ENCODE results near the gene RAD51B. TPM values are rescaled to one million over a fixed set of nuclear protein-coding genes. Genes with fewer than 3 reads are reported as not detected.

Gene RAD51B
- total RNA-seq, 6 experiments from 2014 or later = 2.7 to 5.8 (median 4.3) TPM

- 98% methylated on average over 3 of the region's 7 CpGs for WGBS (ENCODE audit: insufficient coverage, low coverage, low lambda C conversion rate, missing lambda C conversion rate)
- H3K27me3 ChIP-seq = no peaks in the 10 kb centered on the region
- no peak for ATAC-seq
- H3K4me3 ChIP-seq = no peak overlapping the region
- intact Hi-C loops (cut with DNase I) = no loop called here
- no peaks in the 10 kb centered on the region for H3K4me1 ChIP-seq
- TF ChIP-seq CTCF (IDR thresholded peaks at IDR 0.05) (no peak), POLR2A (IDR thresholded peaks at IDR 0.05) (no peak)
- DNase-seq = no peak
- H3K36me3 ChIP-seq = no peaks in the 10 kb centered on the region
- H3K9me3 ChIP-seq = no peaks in the 10 kb centered on the region
- no peak overlapping the region for H3K27ac ChIP-seq
Observed at GRCh38 chr14:68503186-68503825, 683.7 kb downstream of the RAD51B start.

- WGBS (ENCODE audit: insufficient coverage, low coverage, low lambda C conversion rate, missing lambda C conversion rate) = 89% methylated on average over 7 of the region's 8 CpGs
- intact Hi-C loops (cut with DNase I) = no loop called here
- DNase-seq (no peak), ATAC-seq (no peak)
- no peak for TF ChIP-seq CTCF (IDR thresholded peaks at IDR 0.05)
- TF ChIP-seq POLR2A (IDR thresholded peaks at IDR 0.05) = no peak
- Histone ChIP-seq H3K27me3 (no peaks in the 10 kb centered on the region), H3K4me1 (no peaks in the 10 kb centered on the region), H3K9me3 (no peaks in the 10 kb centered on the region), H3K36me3 (no peaks in the 10 kb centered on the region), H3K27ac (no peak overlapping the region), H3K4me3 (no peak overlapping the region)
Observed at GRCh38 chr14:68504861-68505260, 685.3 kb downstream of the RAD51B start.

GRCh38 chr14:68506021-68506644 is 686.6 kb downstream of the RAD51B start:
- Histone ChIP-seq H3K4me3 (no peak overlapping the region), H3K4me1 (no peaks in the 10 kb centered on the region), H3K9me3 (no peaks in the 10 kb centered on the region), H3K36me3 (no peaks in the 10 kb centered on the region), H3K27ac (no peak overlapping the region), H3K27me3 (no peaks in the 10 kb centered on the region)
- WGBS (ENCODE audit: insufficient coverage, low coverage, low lambda C conversion rate, missing lambda C conversion rate) = 69% methylated on average over 9 of the region's 17 CpGs
- ATAC-seq (peak in 3 of 4 donors; percentile 14 to 33 (median 15)), DNase-seq (no peak)
- no peak for TF ChIP-seq CTCF (IDR thresholded peaks at IDR 0.05)
- no peak for TF ChIP-seq POLR2A (IDR thresholded peaks at IDR 0.05)
- intact Hi-C loops (cut with DNase I) = no loop called here

GRCh38 chr14:68506645-68507419 is 687.3 kb downstream of the RAD51B start:
- no peaks in the 10 kb centered on the region for H3K9me3 ChIP-seq
- DNase-seq (no peak), ATAC-seq (peak in 3 of 4 donors; percentile 20 to 28 (median 26))
- no peak overlapping the region for H3K27ac ChIP-seq
- H3K27me3 ChIP-seq = no peaks in the 10 kb centered on the region
- 69% methylated on average over 8 of the region's 11 CpGs for WGBS (ENCODE audit: insufficient coverage, low coverage, low lambda C conversion rate, missing lambda C conversion rate)
- H3K4me3 ChIP-seq = no peak overlapping the region
- TF ChIP-seq CTCF (IDR thresholded peaks at IDR 0.05) = no peak
- TF ChIP-seq POLR2A (IDR thresholded peaks at IDR 0.05) = no peak
- intact Hi-C loops (cut with DNase I) = no loop called here
- no peaks in the 10 kb centered on the region for H3K36me3 ChIP-seq
- H3K4me1 ChIP-seq = no peaks in the 10 kb centered on the region
